Bronchial epithelial cell (primary cell): ENCODE data around the gene PROSER3. TPM values are rescaled to one million over a fixed set of nuclear protein-coding genes. Genes with fewer than 3 reads are reported as not detected.

Experiments used
- DNase-seq: peaks from one replicate; pipeline ENCODE4 v3.0.0-alpha.2; 2010; ENCODE audit warnings: low read depth
- FAIRE-seq: peaks from 2 replicates; lab custom pipeline; 2011; peaks lifted over from hg19 to GRCh38; lab: Jason Lieb, UNC
- H3K27me3 ChIP-seq: 2 replicates; pipeline ENCODE4 v1.5.1; 2011; ENCODE audit warnings: low read length; ENCODE audit not compliant: control insufficient read depth, insufficient read depth
- H3K36me3 ChIP-seq: 2 replicates; pipeline ENCODE4 v1.5.1; 2011; ENCODE audit warnings: low read length; ENCODE audit not compliant: control insufficient read depth, insufficient read depth
- H3K4me3 ChIP-seq: 2 replicates; pipeline ENCODE4 v1.5.1; 2011; ENCODE audit warnings: mild to moderate bottlenecking, low read depth, low read length, control low read depth
- CTCF ChIP-seq: IDR thresholded peaks from 2 replicates; pipeline ENCODE4 v1.5.1; 2011; ENCODE audit warnings: mild to moderate bottlenecking, moderate library complexity, low read length, control low read depth, inconsistent platforms; ENCODE audit not compliant: insufficient read depth, severe bottlenecking
- total RNA-seq: library from RNA; depleted of rRNA; stranded (reverse); fragments of >200 nt; gene quantifications from 2 replicates; pipeline ENCODE4 v1.2.1, GENCODE V29; 2014

The PROSER3 gene
- total RNA-seq, 1 donor from 2014 or later = 1.3 TPM

GRCh38 chr19:35730326-35730725 lies 27.6 kb upstream of the PROSER3 start:
- FAIRE-seq = no peak
- H3K36me3 ChIP-seq = peaks cover 60% of the 10 kb centered on the region

GRCh38 chr19:35731353-35731752 lies 26.6 kb upstream of the PROSER3 start:
- FAIRE-seq (no peak), DNase-seq (no peak)
- Histone ChIP-seq H3K27me3 (no peaks in the 10 kb centered on the region), H3K36me3 (peaks cover 53% of the 10 kb centered on the region), H3K4me3 (no peak overlapping the region)
- no peak for TF ChIP-seq CTCF

More at GRCh38 chr19:35730326-35730725, 27.6 kb upstream of the PROSER3 start:
- Histone ChIP-seq H3K4me3 (no peak overlapping the region), H3K27me3 (no peaks in the 10 kb centered on the region)
- no peak for DNase-seq
- no peak for TF ChIP-seq CTCF

- H3K36me3 ChIP-seq = peaks cover 58% of the 10 kb centered on the region
- FAIRE-seq (no peak), DNase-seq (no peak)
- H3K4me3 ChIP-seq = no peak overlapping the region
- no peaks in the 10 kb centered on the region for H3K27me3 ChIP-seq
- no peak for TF ChIP-seq CTCF
These were observed 26.1 kb upstream of the PROSER3 start for GRCh38 chr19:35731779-35732405.

GRCh38 chr19:35732540-35733179 lies 25.3 kb upstream of the PROSER3 start:
- H3K36me3 ChIP-seq = peaks cover 54% of the 10 kb centered on the region
- no peak for TF ChIP-seq CTCF
- no peak for FAIRE-seq

GRCh38 chr19:35733180-35734125 lies 24.5 kb upstream of the PROSER3 start:
- H3K4me3 ChIP-seq = no peak overlapping the region
- peaks cover 54% of the 10 kb centered on the region for H3K36me3 ChIP-seq
- FAIRE-seq (no peak), DNase-seq (no peak)
- TF ChIP-seq CTCF = no peak
- H3K27me3 ChIP-seq = no peaks in the 10 kb centered on the region

More at GRCh38 chr19:35732540-35733179, 25.3 kb upstream of the PROSER3 start:
- no peak overlapping the region for H3K4me3 ChIP-seq
- no peak for DNase-seq
- no peaks in the 10 kb centered on the region for H3K27me3 ChIP-seq
